Forelimb muscle (tissue), 1 donor: ENCODE results near the gene PTTG2. TPM values are rescaled to one million over a fixed set of nuclear protein-coding genes. Genes with fewer than 3 reads are reported as not detected.
"Not testable (repeated sequence)": the region's sequence is repeated elsewhere in the genome, so short reads cannot be mapped to it uniquely, and the experiment has no call there.

Experiments
- DNase-seq: peaks from one replicate; pipeline ENCODE4 v3.0.0-alpha.2; 2013; ENCODE audit warnings: low read depth
- polyA plus RNA-seq: library from polyadenylated mRNA; unstranded; fragments of 120-200 nt; gene quantifications from one replicate; pipeline ENCODE4 v1.2.1, GENCODE V29; 2013; ENCODE audit not compliant: insufficient read length

The PTTG2 gene
- polyA plus RNA-seq, 1 donor = not detected

GRCh38 chr4:37956941-37957340 lies 3.3 kb upstream of the PTTG2 start:
- DNase-seq = no peak

GRCh38 chr4:37958932-37959331 lies 1.3 kb upstream of the PTTG2 start:
- no peak for DNase-seq

- DNase-seq = no peak
These were observed 667 bp downstream of the PTTG2 start for GRCh38 chr4:37960679-37961450.

- no peak for DNase-seq
These were observed 4.7 kb downstream of the PTTG2 start for GRCh38 chr4:37964734-37965457.

- no peak for DNase-seq
These were observed 5.8 kb downstream of the PTTG2 start for GRCh38 chr4:37966044-37966443.

GRCh38 chr4:37967736-37968135 lies 7.5 kb downstream of the PTTG2 start:
- DNase-seq = no peak

- no peak for DNase-seq
These were observed 8.5 kb downstream of the PTTG2 start for GRCh38 chr4:37968747-37969146.

GRCh38 chr4:37970702-37971101 lies 10.5 kb downstream of the PTTG2 start:
- no peak for DNase-seq

GRCh38 chr4:37971202-37971601 lies 11.0 kb downstream of the PTTG2 start:
- no peak for DNase-seq

GRCh38 chr4:37973441-37973840 lies 13.2 kb downstream of the PTTG2 start:
- DNase-seq = no peak

GRCh38 chr4:37975321-37975822 lies 15.2 kb downstream of the PTTG2 start:
- DNase-seq = not testable (repeated sequence)

- DNase-seq = no peak
These were observed 16.3 kb downstream of the PTTG2 start for GRCh38 chr4:37976507-37976906.

GRCh38 chr4:37976991-37977470 lies 16.8 kb downstream of the PTTG2 start:
- DNase-seq = no peak

- no peak for DNase-seq
These were observed 17.5 kb downstream of the PTTG2 start for GRCh38 chr4:37977471-37978247.

GRCh38 chr4:37978248-37978924 lies 18.2 kb downstream of the PTTG2 start:
- no peak for DNase-seq

- DNase-seq = no peak
These were observed 20.0 kb downstream of the PTTG2 start for GRCh38 chr4:37980246-37980645.

- DNase-seq = no peak
These were observed 21.2 kb downstream of the PTTG2 start for GRCh38 chr4:37981425-37981824.

GRCh38 chr4:37981844-37982720 lies 21.9 kb downstream of the PTTG2 start:
- DNase-seq = no peak

GRCh38 chr4:37982736-37983135 lies 22.5 kb downstream of the PTTG2 start:
- DNase-seq = no peak

GRCh38 chr4:37983951-37984350 lies 23.8 kb downstream of the PTTG2 start:
- no peak for DNase-seq
